GM18519 (cell line): Measurements from ENCODE around the gene LTBP1.
A peak's percentile ranks its signal among the peaks of the same experiment; 100 is the strongest.

Experiments used
- ATAC-seq: cut with Tn5 transposase; IDR thresholded peaks from one replicate; pipeline ENCODE4 v1.9.1; 2021; ENCODE audit warnings: mild to moderate bottlenecking, moderate library complexity; ENCODE audit not compliant: unreplicated experiment, low FRiP score

Gene LTBP1

GRCh38 chr2:32931945-32932709 is 14.6 kb upstream of the LTBP1 start:
- ATAC-seq, result no peak

GRCh38 chr2:32932825-32933755 is 13.7 kb upstream of the LTBP1 start:
- ATAC-seq, result no peak

- no peak for ATAC-seq
Measured at GRCh38 chr2:32933756-32934095, 13.0 kb upstream of the LTBP1 start.

GRCh38 chr2:32937602-32938448 is 8.9 kb upstream of the LTBP1 start:
- no peak for ATAC-seq

DNA sequence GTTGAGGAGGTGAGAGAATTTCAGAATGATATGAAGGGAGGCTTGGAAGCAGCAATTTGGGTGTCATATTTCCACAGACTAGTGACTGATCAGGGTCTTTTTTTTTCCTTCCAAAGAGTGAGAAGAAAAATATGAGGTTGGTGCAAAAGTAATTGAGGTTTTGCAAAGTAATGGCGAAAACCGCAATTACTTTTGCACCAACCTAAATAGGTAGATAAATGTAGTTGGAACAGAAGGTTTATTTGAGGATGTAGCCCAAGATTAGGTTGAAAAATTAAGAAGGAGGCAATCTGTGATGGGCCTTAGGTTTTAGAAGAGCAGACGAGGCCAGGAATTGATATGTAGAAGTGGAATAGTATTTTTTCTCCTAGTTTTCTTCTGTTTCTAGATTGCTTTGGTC is 7.8 kb upstream of the LTBP1 start:
- ATAC-seq, result no peak

- no peak for ATAC-seq
Measured at GRCh38 chr2:32940316-32940997, 6.3 kb upstream of the LTBP1 start.

DNA sequence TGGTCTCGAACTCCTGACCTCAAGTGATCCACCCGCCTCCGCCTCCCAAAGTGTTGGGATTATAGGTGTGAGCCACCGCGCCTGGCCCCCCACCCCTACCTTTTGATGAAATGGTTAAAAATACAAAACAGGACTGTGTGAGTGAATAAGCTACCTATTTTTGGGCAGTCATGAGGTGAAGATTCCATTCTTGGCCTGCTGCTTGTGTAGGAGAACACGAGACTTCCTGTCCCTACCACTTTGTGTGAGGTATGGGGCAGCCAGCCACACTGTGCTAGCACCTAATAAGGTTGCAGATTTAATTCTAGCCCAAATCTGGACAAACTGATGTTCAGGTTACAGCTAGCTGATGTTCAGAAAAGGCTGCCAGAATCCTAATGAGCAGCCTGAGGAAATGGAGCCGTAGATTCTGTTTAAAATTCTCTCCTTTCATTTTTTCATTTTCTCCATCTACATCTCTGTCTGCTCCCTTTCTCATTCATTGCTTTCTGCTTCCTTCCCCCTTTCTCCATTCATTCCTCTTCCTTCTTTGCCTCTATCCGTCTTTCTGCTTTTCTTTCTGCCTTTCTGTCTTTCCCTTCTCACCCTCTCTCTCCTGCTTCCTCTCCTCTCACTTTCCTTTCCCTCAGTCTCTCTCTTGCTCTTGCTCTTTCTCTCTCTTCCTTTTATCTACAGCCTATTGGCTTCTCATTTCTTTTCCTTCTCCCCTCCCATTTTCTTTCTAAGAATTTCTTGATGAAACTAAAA is 4.6 kb upstream of the LTBP1 start:
- no peak for ATAC-seq

DNA sequence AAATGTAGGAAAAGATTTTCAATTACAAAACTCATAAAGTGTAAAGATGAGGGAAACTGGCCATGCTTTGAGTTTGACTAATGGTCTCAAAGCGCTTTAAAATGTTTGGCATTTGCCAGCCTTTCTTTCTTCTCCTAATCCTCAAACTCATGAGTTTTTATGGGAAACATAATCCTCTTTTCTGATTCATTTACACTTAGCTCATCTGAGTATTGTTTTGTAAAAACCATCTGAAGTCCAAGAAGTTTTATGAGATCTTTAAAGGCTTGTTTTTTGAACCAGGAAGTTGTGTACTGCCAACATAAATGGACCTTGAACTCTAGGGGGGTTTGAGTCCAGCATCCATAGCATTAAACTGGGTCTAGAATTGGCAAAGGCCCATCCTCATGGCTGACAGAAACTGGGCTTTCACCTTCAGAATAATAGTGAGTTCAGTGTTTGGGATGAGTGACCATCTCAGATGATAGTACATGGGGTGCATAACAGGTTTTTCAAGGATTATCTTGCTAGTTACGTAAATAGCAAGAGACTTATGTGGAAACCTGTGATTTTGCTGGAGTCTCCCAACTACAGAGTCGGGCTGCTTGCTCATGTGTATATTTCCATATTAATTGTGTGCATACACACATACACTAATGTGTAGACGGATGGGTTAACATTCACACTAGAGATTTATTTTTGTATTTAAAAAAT is 3.8 kb upstream of the LTBP1 start:
- ATAC-seq, result no peak

DNA sequence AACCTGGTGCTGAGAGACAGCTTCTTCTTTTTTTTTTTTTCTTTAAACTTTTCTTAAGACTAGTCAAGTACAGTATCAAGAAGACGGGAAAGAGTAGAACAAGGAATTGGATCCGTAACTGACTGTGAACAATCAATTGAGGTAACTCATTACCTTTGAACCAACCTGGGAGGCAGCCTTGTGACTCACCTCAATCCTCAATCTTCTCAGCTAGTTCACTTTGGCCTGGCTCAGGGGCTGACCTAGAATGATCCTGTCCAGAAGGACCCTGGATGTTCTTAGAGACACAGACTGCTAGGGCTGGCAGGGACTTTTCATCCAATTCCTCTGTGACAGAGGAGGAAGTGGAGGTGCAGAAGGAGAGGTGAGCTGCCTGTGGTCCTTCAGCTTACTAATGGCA is 1.5 kb upstream of the LTBP1 start:
- no peak for ATAC-seq

DNA sequence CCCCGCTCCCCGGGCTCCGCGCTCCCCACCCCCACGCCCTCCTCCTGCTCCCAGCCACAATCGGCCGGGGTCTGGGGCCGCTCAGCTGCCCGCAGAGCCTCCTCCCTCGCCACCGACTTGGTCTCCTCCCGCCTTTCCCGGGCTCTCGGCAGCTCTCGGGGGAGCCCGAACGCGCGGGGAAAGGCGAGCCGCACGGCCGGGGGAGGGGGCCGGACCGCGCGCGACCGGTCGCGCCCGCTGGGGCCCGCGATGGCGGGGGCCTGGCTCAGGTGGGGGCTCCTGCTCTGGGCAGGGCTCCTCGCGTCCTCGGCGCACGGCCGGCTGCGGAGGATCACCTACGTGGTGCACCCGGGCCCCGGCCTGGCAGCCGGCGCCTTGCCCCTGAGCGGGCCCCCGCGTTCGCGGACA is 327 bp downstream of the LTBP1 start:
- ATAC-seq, result peak; percentile 14

DNA sequence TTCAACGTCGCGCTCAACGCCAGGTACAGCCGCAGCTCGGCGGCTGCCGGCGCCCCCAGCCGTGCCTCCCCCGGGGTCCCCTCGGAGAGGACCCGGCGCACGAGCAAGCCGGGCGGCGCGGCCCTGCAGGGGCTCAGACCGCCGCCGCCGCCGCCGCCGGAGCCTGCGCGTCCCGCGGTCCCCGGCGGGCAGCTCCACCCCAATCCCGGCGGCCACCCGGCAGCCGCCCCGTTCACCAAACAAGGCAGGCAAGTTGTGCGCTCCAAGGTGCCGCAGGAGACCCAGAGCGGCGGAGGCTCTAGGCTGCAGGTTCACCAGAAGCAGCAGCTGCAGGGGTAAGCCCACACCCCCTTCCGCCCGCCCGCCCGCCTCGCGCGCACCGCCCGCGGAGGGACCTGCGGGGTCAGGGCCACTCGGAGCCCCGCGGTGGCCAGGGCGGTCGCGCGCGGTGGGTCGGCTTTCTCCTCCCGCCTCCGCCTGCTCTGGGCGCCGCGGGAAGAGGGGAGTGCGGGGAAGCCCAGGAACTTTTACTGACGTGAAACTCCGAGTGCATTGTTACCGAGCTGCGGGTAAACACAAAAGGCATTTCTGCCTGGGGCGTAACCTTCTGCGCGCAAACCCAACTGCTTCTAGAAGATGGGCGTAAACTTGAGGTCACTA is 861 bp downstream of the LTBP1 start:
- ATAC-seq, result peak; percentile 35

GRCh38 chr2:32948266-32948665 is 1.5 kb downstream of the LTBP1 start:
- ATAC-seq, result no peak

GRCh38 chr2:32949260-32949659 is 2.5 kb downstream of the LTBP1 start:
- ATAC-seq, result no peak

GRCh38 chr2:32951672-32952071 is 4.9 kb downstream of the LTBP1 start:
- ATAC-seq, result no peak

GRCh38 chr2:32952761-32953476 is 6.2 kb downstream of the LTBP1 start:
- ATAC-seq, result no peak

DNA sequence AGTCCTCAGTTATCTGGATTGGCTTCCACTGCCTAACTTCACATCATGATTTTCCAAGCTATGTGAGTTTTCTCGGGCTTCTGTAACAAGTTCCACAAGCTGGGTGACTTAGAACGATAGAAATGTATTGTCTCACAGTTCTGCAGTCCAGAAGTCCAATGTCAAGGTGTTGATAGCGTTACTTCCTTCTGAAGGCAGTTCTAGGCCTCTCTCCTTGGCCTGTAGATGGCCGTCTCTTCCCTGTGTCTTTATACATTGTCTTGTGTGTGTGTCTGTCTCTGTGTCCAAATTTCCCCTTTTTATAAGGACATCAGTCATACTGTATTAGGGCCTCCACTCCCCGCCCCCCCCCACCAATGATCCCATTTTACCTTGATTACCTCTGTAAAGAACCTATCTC is 7.5 kb downstream of the LTBP1 start:
- no peak for ATAC-seq

DNA sequence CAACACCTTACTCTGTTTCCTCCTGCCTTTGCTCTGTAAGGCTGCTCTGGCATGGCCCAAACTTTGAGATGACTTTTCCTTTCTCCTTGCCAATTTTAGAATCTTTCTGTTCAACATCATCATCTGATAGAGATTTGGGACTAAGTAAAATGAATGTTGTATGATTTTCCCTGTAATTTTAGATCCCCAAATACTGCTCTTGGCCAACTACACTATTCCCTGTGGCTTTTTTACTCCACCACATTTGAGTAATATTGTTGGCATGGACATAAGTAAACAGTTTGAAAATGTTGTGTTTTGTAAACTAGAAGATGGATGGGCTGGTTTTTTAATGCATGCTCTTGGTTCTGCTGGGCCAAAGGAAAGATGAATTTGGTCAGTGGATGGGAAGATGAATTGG is 12.1 kb downstream of the LTBP1 start:
- no peak for ATAC-seq

- ATAC-seq, result no peak
Measured at GRCh38 chr2:32960238-32960637, 13.5 kb downstream of the LTBP1 start.
